A549 (cell line): ENCODE data around the gene PDHX. TPM values are rescaled to one million over a fixed set of nuclear protein-coding genes. Genes with fewer than 3 reads are reported as not detected.
A peak's percentile ranks its signal among the peaks of the same experiment; 100 is the strongest.

Experiments
- ATAC-seq, 2 experiments: fragments of 200-7000 bp in 1 of 2; fragments of >200 bp in 1 of 2; cut with Nextera tagmentation in 1 of 2; cut with Tn5 transposase in 1 of 2; 3 replicates each; pipeline versions ENCODE4 v1.8.0 to v1.9.1; 2018 to 2020; ENCODE audit warnings: mild to moderate bottlenecking in 1 of 2, moderate library complexity in 1 of 2
- CTCF ChIA-PET: fragments of 300-600 bp; sonication (Branson Sonifier 250); formaldehyde crosslinking; extraction: SDS; loops from one replicate; lab custom pipeline; 2021; ENCODE audit warnings: antibody characterized with exemption, inconsistent platforms; lab: Yijun Ruan, JAX
- POLR2A ChIA-PET: fragments of 350-600 bp; formaldehyde crosslinking; extraction: SDS; loops from one replicate; lab custom pipeline; 2021; ENCODE audit warnings: antibody characterized with exemption, inconsistent platforms; lab: Yijun Ruan, JAX
- DNase-seq, 2 experiments: peaks; one replicate each; pipeline versions ENCODE4 v3.0.0 to v3.0.0-alpha.2; 2011 to 2016; ENCODE audit warnings: low read depth in 1 of 2, low spot score in 1 of 2
- FAIRE-seq: peaks from 2 replicates; lab custom pipeline; 2011; peaks lifted over from hg19 to GRCh38; lab: Jason Lieb, UNC
- H3K27ac ChIP-seq, 2 experiments: fragments of >200 bp; sonication (Bioruptor Twin); formaldehyde crosslinking; 3 replicates each; pipeline ENCODE4 v1.5.1; 2016 to 2017
- H3K4me1 ChIP-seq: fragments of >200 bp; sonication (Bioruptor Twin); formaldehyde crosslinking; 3 replicates; pipeline ENCODE4 v1.6.1; 2016
- H3K4me2 ChIP-seq: fragments of >200 bp; sonication (Bioruptor Twin); formaldehyde crosslinking; 3 replicates; pipeline ENCODE4 v1.6.1; 2016
- H3K4me3 ChIP-seq: fragments of >200 bp; sonication (Bioruptor Twin); formaldehyde crosslinking; 3 replicates; pipeline ENCODE4 v1.5.1; 2016
- H3K9me3 ChIP-seq: fragments of >200 bp; sonication (Bioruptor Twin); formaldehyde crosslinking; 3 replicates; pipeline ENCODE4 v1.6.1; 2016
- EHF ChIP-seq: fragments of 250-450 bp; sonication (Bioruptor Pico); IDR thresholded peaks from 2 replicates; pipeline ENCODE4 v1.5.0; 2020; ENCODE audit warnings: mild to moderate bottlenecking
- ESRRA ChIP-seq: fragments of 150-350 bp; IDR thresholded peaks from 2 replicates; pipeline ENCODE4 v1.6.1; 2014; ENCODE audit warnings: mild to moderate bottlenecking, low read length, borderline replicate concordance
- FOSB ChIP-seq: fragments of 250-450 bp; sonication (Bioruptor Pico); IDR thresholded peaks from 2 replicates; pipeline ENCODE4 v1.5.0; 2020; ENCODE audit warnings: mild to moderate bottlenecking, moderate library complexity
- FOSL2 ChIP-seq, 2 experiments: fragments of 450-650 bp in 1 of 2; fragments of >200 bp in 1 of 2; sonication (Bioruptor Twin) in 1 of 2; formaldehyde crosslinking; IDR thresholded peaks; 2 replicates each; pipeline versions ENCODE4 v1.5.0 to v1.6.1; 2016 to 2020; ENCODE audit warnings: mild to moderate bottlenecking in 1 of 2, moderate library complexity in 1 of 2
- GATA3 ChIP-seq: IDR thresholded peaks from 2 replicates; pipeline ENCODE4 v1.6.1; 2012; ENCODE audit warnings: borderline replicate concordance
- HOXA7 ChIP-seq: fragments of 250-450 bp; sonication (Bioruptor Pico); IDR thresholded peaks from 2 replicates; pipeline ENCODE4 v1.5.0; 2020; ENCODE audit warnings: mild to moderate bottlenecking, moderate library complexity
- HOXB5 ChIP-seq: fragments of 250-450 bp; sonication (Bioruptor Pico); IDR thresholded peaks from 2 replicates; pipeline ENCODE4 v1.5.0; 2020; ENCODE audit warnings: mild to moderate bottlenecking, moderate library complexity
- JUN ChIP-seq, 2 experiments: fragments of >200 bp; sonication (Bioruptor Twin); formaldehyde crosslinking; IDR thresholded peaks; 2 replicates in 1 of 2; 3 replicates in 1 of 2; pipeline ENCODE4 v1.6.1; 2016 to 2017
- KDM5A ChIP-seq: fragments of 200-600 bp; sonication (generic); IDR thresholded peaks from 2 replicates; pipeline ENCODE4 v1.6.1; 2016; ENCODE audit warnings: antibody characterized with exemption, mild to moderate bottlenecking
- NPAS2 ChIP-seq: fragments of 250-450 bp; sonication (Bioruptor Pico); IDR thresholded peaks from 2 replicates; pipeline ENCODE4 v1.8.0; 2022; ENCODE audit warnings: mild to moderate bottlenecking, moderate library complexity, borderline replicate concordance
- POLR2AphosphoS2 ChIP-seq: conservative IDR thresholded peaks from 2 replicates; pipeline ENCODE4 v1.6.1; 2012; ENCODE audit warnings: low read length, improper control_type of control experiment, inconsistent platforms
- RARB ChIP-seq: fragments of 250-450 bp; sonication (Bioruptor Pico); IDR thresholded peaks from 2 replicates; pipeline ENCODE4 v1.8.0; 2021; ENCODE audit warnings: mild to moderate bottlenecking, moderate library complexity
- ZFP36 ChIP-seq: fragments of 450-650 bp; IDR thresholded peaks from 2 replicates; pipeline ENCODE4 v1.6.1; 2014; ENCODE audit warnings: borderline replicate concordance; ENCODE audit not compliant: partially characterized antibody
- ZNF302 ChIP-seq: fragments of 250-450 bp; sonication (Bioruptor Pico); IDR thresholded peaks from 2 replicates; pipeline ENCODE4 v1.9.0; 2021; ENCODE audit warnings: inconsistent platforms, mild to moderate bottlenecking, moderate library complexity
- WGBS: methylation state at CpG from one replicate; pipeline ENCODE4 v1.1.6; 2017; ENCODE audit errors: missing lambda C conversion rate; 5-methylcytosine and 5-hydroxymethylcytosine counted together
- polyA plus RNA-seq, 4 experiments: library from polyadenylated mRNA; depleted of rRNA in 3 of 4; stranded (reverse); fragments of >200 nt; fragmentation: RNase III in 1 of 4; extraction: RNeasy Plus Mini Kit Qiagen cat#74134 plus additional on column Dnase treatment in 1 of 4; gene quantifications; 2 replicates in 3 of 4; 3 replicates in 1 of 4; pipeline ENCODE4 v1.2.3, GENCODE V29; 2011 to 2017
- TF ChIP-seq, protein P1 (sequence below): IDR thresholded peaks from 2 replicates; pipeline ENCODE4 v1.6.1; 2012; ENCODE audit warnings: low read depth, borderline replicate concordance

Gene PDHX
- polyA plus RNA-seq, 2 of the 4 experiments (the other 2 are of a cell fraction), result 46.5 to 87.4 TPM

DNA sequence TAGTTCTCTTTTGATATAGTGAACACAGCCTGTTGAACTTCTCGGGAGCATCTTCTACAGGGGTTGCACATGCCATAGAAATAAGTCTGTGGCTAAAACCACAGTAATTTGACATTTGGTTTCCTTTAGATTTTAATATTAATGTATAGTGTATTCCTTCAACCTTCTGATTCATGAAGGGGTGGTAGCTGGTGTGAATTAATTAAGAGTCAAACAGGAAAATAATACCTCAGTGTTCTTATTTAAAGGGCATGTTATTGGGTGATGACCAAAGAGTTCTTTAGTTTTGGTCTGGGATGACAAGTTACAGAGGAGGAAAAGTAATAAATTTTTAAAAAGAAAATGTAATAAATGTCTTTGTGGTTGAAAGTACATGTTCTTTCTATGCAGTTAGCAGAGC, 86.8 kb downstream of the PDHX start:
- no peak overlapping the region for H3K4me3 ChIP-seq
- H3K4me1 ChIP-seq, result peaks cover 56% of the 10 kb centered on the region
- FAIRE-seq, result no peak
- ChIA-PET POLR2A (no interaction called here), CTCF (interaction anchor here (1.9 to 2.7 kb wide), 2 partner anchors 388 to 390 kb away, joined by 7 to 9 read pairs; no protein-coding TSS in a partner anchor)
- H3K9me3 ChIP-seq, result no peaks in the 10 kb centered on the region
- peak overlapping the region; percentile 55 for H3K4me2 ChIP-seq
- TF ChIP-seq ESRRA (no peak), KDM5A (no peak)
- TF ChIP-seq, protein P1, sequence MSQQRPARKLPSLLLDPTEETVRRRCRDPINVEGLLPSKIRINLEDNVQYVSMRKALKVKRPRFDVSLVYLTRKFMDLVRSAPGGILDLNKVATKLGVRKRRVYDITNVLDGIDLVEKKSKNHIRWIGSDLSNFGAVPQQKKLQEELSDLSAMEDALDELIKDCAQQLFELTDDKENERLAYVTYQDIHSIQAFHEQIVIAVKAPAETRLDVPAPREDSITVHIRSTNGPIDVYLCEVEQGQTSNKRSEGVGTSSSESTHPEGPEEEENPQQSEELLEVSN, result no peak
- no peak for ATAC-seq
- peak overlapping the region; percentile 62 to 72; a peak in 4 of 6 replicates for H3K27ac ChIP-seq
- no peak for DNase-seq
- WGBS, result 25% methylated on average over 1 of the region's 1 CpG

DNA sequence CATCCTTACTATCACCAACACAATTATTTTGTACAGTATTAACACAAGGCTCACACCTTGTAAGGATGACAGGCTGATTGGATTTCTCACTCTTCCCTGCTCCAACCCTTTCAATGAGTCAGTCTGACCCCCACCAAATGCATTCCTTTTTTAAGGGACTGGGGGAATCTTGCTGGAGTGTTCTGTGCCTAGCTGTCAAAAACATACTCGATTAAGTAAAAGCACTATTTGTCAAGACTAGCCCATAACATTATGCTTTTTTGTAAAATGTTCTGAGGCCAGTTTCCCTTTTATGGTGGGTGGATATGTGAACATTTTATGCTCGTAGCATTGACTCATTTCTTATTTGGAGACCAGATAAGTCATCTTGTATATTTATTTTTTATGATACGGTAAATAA, 87.2 kb downstream of the PDHX start:
- Histone ChIP-seq H3K4me3 (no peak overlapping the region), H3K4me1 (peaks cover 56% of the 10 kb centered on the region), H3K9me3 (no peaks in the 10 kb centered on the region), H3K4me2 (peak overlapping the region; percentile 55), H3K27ac (peak overlapping the region; percentile 62 to 72)
- CTCF ChIA-PET, result interaction anchor here (1.3 to 2.7 kb wide), 3 partner anchors 388 to 409 kb away, joined by 3 to 9 read pairs (median 7); no protein-coding TSS in a partner anchor
- ATAC-seq, result peak in 1 of 2 experiments; percentile 36; a peak in 2 of 6 replicates
- no peak for FAIRE-seq
- TF ChIP-seq, protein P1, result no peak
- TF ChIP-seq ZFP36 (no peak), ZNF302 (no peak), FOSL2 (IDR thresholded peaks at IDR 0.05) (no peak), FOSL2 (CRISPR knock-in tag; IDR thresholded peaks at IDR 0.05) (peak; percentile 9; the same call in 1 of the 2 replicates)
- DNase-seq, result no peak
- POLR2A ChIA-PET, result no interaction called here
- 10% methylated on average over 3 of the region's 3 CpGs for WGBS

DNA sequence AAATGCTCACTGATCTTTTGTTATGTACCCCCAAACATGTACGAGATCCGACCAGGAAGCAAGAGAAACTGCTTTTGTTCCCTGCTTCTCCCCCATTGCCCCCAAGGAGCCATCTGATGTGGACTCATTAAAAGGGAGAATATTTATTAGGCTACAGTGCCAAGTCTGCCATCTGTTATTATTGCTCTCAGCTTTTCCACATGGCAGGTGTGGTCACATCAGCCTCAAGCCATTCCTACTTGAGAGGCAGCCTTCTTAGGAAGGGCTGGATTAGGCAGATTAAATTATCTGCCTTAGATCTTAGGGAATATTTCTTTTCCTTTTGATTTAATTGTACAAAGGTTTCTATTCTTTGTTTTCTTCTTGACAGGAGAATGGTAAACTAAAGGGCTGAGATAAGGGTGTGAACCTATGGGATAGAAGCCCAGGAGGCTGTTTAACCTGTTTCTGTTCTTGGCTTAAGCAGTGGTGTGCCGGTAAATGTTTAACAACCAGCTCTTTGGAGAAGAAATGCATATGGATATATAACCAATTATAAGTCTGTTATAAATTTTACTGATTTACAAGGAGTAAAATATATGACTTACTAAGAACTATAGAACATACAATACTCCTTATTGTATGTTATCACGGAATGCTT, 88.8 kb downstream of the PDHX start:
- CTCF ChIA-PET, result interaction anchor here (1.3 to 2.7 kb wide), 2 partner anchors 388 to 407 kb away, joined by 3 to 7 read pairs; no protein-coding TSS in a partner anchor

DNA sequence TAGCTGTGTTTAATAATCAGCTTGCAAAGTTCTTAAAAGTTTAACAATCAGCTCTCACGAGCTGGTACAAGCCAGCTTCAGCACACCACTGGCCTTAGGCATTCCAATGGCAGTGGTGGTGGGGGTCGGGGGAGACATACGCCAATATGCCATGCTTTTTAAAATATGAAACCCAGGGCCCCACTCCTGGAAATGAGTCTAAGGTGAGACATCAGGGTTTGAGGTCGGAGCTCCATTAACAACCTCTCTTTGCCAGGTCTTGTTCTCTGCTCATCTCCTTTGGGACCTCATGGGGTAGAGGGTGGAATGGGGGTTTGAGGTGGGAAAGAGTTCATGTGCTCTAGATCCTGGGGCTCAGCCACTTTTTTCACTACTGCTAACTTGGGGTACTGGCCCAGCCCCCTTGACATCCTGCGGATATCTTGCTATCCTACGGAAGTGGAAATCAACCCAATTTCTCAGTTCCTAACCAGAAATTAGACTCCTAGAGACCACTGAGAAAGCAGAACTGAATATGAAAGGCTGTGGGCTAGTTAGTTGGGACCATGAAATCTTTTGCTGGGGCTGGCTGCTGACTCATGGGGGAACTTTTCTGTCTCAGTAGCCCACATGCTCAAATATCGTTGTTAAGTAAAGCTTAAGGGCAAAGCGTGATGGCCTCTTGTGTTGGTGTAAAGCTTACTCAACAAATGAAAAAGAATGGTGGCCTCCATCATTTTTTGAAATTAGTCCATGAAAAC, 90.1 kb downstream of the PDHX start:
- Histone ChIP-seq H3K27ac (peak overlapping the region; percentile 66 to 94), H3K9me3 (no peaks in the 10 kb centered on the region), H3K4me2 (peak overlapping the region; percentile 6; the same call in 1 of the 3 replicates), H3K4me3 (no peak overlapping the region), H3K4me1 (peaks cover 79% of the 10 kb centered on the region)
- ATAC-seq, result no peak
- FAIRE-seq, result no peak
- TF ChIP-seq POLR2AphosphoS2 (no peak), HOXB5 (CRISPR knock-in tag) (no peak)
- ChIA-PET CTCF (interaction anchor here (1.0 to 1.8 kb wide), 2 partner anchors 81 to 385 kb away, joined by 3 to 5 read pairs; no protein-coding TSS in a partner anchor), POLR2A (no interaction called here)
- no peak for DNase-seq
- WGBS, result 89% methylated on average over 8 of the region's 8 CpGs

More for the DNA sequence above, 88.8 kb downstream of the PDHX start:
- POLR2A ChIA-PET, result no interaction called here
- no peak for TF ChIP-seq HOXA7
- no peak for TF ChIP-seq FOSB (CRISPR knock-in tag)
- no peak for TF ChIP-seq JUN (IDR thresholded peaks at IDR 0.05)
- no peak for TF ChIP-seq GATA3
- no peak for TF ChIP-seq EHF
- TF ChIP-seq RARB (CRISPR knock-in tag), result no peak
- TF ChIP-seq NPAS2 (CRISPR knock-in tag), result no peak
- H3K4me1 ChIP-seq, result peaks cover 66% of the 10 kb centered on the region
- no peak for ATAC-seq
- H3K4me3 ChIP-seq, result no peak overlapping the region
- peak overlapping the region; percentile 66 to 80 for H3K27ac ChIP-seq
- 72% methylated on average over 4 of the region's 4 CpGs for WGBS
- H3K4me2 ChIP-seq, result peak overlapping the region; percentile 47
- FAIRE-seq, result no peak
- peak in 1 of 2 experiments; percentile 19 for DNase-seq
- no peaks in the 10 kb centered on the region for H3K9me3 ChIP-seq
